ENCODE results near the gene PNPT1. TPM values are rescaled to one million over a fixed set of nuclear protein-coding genes. Genes with fewer than 3 reads are reported as not detected.

PNPT1 gene
- polyA plus RNA-seq, 3 donors, result 6.0 to 10.5 (median 9.5) TPM

- peaks cover 50 to 69% of the 10 kb centered on the region in 2 donors for H3K36me3 Mint-ChIP-seq
- no peak overlapping the region for H3K4me2 ChIP-seq (replicated peaks; ENCODE audit: extremely low read depth, low read length, poor library complexity, severe bottlenecking)
- H3K4me3 ChIP-seq (replicated peaks in 1 of 3; ENCODE audit: low read depth in 2 of 3, low read length in 3 of 3), result no peak overlapping the region
- H3K9ac ChIP-seq (ENCODE audit: insufficient read depth, low read length, poor library complexity, severe bottlenecking), result no peak overlapping the region
- DNase-seq, result no peak
- no peaks in the 10 kb centered on the region for H3K27me3 Mint-ChIP-seq (ENCODE audit: low read depth in 3 of 3)
- peaks cover 38 to 80% of the 10 kb centered on the region in 2 donors for H3K36me3 ChIP-seq (replicated peaks in 1 of 2; ENCODE audit: control insufficient read depth in 1 of 2, insufficient read depth in 2 of 2, low read length in 2 of 2)
- no peak overlapping the region for H3K27ac Mint-ChIP-seq
- no peaks in the 10 kb centered on the region for H3K4me1 ChIP-seq (ENCODE audit: control insufficient read depth in 1 of 2, insufficient read depth in 2 of 2, low read length in 2 of 2)
- H3K79me2 ChIP-seq (ENCODE audit: insufficient read depth, low read length), result peaks cover 85% of the 10 kb centered on the region
- H3K9me3 ChIP-seq (replicated peaks in 1 of 2; ENCODE audit: control insufficient read depth in 1 of 2, insufficient read depth in 1 of 2, low read length in 2 of 2), result no peaks in the 10 kb centered on the region
- H3K4me1 Mint-ChIP-seq, result no peaks in the 10 kb centered on the region
- H3K27ac ChIP-seq (ENCODE audit: low read depth in 1 of 2, low read length in 2 of 2), result no peak overlapping the region
- no peaks in the 10 kb centered on the region for H3K27me3 ChIP-seq (ENCODE audit: control insufficient read depth in 2 of 2, insufficient read depth in 2 of 2, low read length in 2 of 2)
- no peak overlapping the region for H3K4me3 Mint-ChIP-seq
- TF ChIP-seq CTCF (IDR thresholded peaks at IDR 0.05), result no peak
- no peak overlapping the region for H2AFZ ChIP-seq (ENCODE audit: insufficient read depth, low read depth, low read length, poor library complexity, severe bottlenecking)
- intact Hi-C loops (cut with micrococcal nuclease), result no loop called here
- no peaks in the 10 kb centered on the region for H3K9me3 Mint-ChIP-seq
- peaks cover 90% of the 10 kb centered on the region for H4K20me1 ChIP-seq (ENCODE audit: insufficient read depth, low read length)
These were observed 98.1 kb downstream of the PNPT1 start for GRCh38 chr2:55595536-55595935.

- Histone ChIP-seq H3K9me3 (replicated peaks in 1 of 2; ENCODE audit: control insufficient read depth in 1 of 2, insufficient read depth in 1 of 2, low read length in 2 of 2) (no peaks in the 10 kb centered on the region), H3K27ac (ENCODE audit: low read depth in 1 of 2, low read length in 2 of 2) (no peak overlapping the region), H3K4me1 (ENCODE audit: control insufficient read depth in 1 of 2, insufficient read depth in 2 of 2, low read length in 2 of 2) (no peaks in the 10 kb centered on the region), H3K4me2 (replicated peaks; ENCODE audit: extremely low read depth, low read length, poor library complexity, severe bottlenecking) (no peak overlapping the region), H3K9ac (ENCODE audit: insufficient read depth, low read length, poor library complexity, severe bottlenecking) (no peak overlapping the region), H4K20me1 (ENCODE audit: insufficient read depth, low read length) (peaks cover 83% of the 10 kb centered on the region), H2AFZ (ENCODE audit: insufficient read depth, low read depth, low read length, poor library complexity, severe bottlenecking) (no peak overlapping the region), H3K4me3 (replicated peaks in 1 of 3; ENCODE audit: low read depth in 2 of 3, low read length in 3 of 3) (no peak overlapping the region), H3K27me3 (ENCODE audit: control insufficient read depth in 2 of 2, insufficient read depth in 2 of 2, low read length in 2 of 2) (no peaks in the 10 kb centered on the region), H3K79me2 (ENCODE audit: insufficient read depth, low read length) (peaks cover 76% of the 10 kb centered on the region), H3K36me3 (replicated peaks in 1 of 2; ENCODE audit: control insufficient read depth in 1 of 2, insufficient read depth in 2 of 2, low read length in 2 of 2) (peaks cover 40 to 78% of the 10 kb centered on the region in 2 donors)
- no peaks in the 10 kb centered on the region for H3K27me3 Mint-ChIP-seq (ENCODE audit: low read depth in 3 of 3)
- H3K36me3 Mint-ChIP-seq, result peaks cover 40 to 56% of the 10 kb centered on the region in 2 donors
- no peak for DNase-seq
- intact Hi-C loops (cut with micrococcal nuclease), result no loop called here
- no peak overlapping the region for H3K4me3 Mint-ChIP-seq
- peak overlapping the region in 1 of 7 donors; percentile 37 for H3K27ac Mint-ChIP-seq
- no peaks in the 10 kb centered on the region for H3K4me1 Mint-ChIP-seq
- H3K9me3 Mint-ChIP-seq, result no peaks in the 10 kb centered on the region
- TF ChIP-seq CTCF (IDR thresholded peaks at IDR 0.05), result no peak
- WGBS (ENCODE audit: insufficient coverage), result no CpG with 5 or more reads among the region's 1 CpG
These were observed 101.5 kb downstream of the PNPT1 start for GRCh38 chr2:55592130-55592529.

Data from CD14-positive monocyte (primary cell).